Stimulated activated CD8-positive, alpha-beta memory T cell treated with anti-CD3 and anti-CD28 coated beads, Interleukin-12 subunit alpha, Interleukin-12 subunit beta, amount 100 ng/mL, for 4 hours (primary cell): ENCODE data around the gene METTL16.

Experiments used
- DNase-seq: peaks from one replicate; pipeline ENCODE4 v3.0.0-alpha.2; 2020; ENCODE audit warnings: low read depth

Gene METTL16

DNA sequence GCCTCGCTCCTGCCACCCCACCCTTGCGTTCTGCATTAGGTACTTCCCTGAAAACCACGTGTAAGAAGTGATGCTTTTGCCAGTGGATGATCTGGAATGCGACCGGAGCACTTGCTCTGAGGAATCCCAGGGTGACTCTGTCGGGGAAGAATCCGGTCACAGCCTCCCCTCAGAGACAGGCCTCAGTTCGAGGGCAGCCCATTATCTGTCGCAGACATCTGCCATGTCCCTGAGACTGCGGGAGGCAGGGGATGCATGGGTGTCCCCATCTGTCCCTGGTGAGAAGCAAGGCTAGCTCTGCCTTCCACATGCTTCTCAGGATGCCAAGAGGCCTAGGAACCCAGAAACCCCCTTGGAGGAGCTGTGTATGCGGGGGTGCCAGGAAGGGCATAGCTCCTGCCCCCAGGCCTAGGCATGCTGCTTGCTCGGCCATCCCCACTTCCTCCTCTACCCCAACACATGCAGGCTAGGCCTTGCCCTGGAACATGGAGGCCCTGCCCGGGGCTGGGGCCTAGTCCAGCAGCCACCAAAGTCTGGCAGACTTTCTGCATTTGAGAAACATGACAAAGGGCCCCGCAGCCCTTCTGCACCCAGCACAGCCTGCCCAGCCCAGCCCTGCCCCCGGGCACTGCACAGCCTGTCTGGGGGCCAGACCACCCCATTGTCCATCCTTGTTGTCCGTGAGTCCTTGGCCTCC lies 131.3 kb downstream of the METTL16 start:
- DNase-seq = no peak

DNA sequence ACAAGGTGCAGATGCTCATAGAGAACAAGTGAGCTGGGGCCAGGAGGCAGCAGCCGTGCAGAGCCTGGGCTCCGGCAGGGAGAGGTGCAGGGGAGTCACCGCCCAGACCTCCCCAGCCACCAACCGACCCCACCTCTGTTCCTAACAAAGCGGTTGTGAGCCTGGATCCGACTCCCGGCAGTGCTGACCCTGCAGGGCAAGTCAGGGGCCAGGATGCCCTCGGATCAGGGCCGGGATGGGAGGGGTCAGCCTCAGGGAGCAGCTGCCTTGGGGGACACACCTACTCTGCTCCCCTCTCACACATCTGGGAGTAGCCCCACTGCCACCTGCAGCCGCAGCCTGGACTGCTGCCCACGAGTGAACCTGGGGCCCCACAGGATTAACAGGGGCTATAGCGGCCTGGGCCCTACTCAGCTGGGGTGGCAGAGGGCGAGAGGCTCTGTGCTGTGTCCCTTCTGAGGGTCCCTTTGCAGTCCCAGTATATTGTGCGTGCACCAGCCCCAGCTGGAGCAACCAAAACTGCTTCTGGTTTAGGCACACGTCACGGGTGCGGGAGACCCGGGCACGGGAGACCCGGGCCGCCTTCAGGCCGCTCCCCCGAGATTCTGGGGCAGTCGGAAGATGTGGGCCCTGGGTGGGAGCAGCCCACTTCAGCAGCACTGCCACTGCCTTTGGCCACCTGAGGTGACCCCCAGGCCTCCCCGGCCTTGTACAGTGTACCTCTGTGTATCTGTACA lies 132.0 kb downstream of the METTL16 start:
- DNase-seq = no peak

DNA sequence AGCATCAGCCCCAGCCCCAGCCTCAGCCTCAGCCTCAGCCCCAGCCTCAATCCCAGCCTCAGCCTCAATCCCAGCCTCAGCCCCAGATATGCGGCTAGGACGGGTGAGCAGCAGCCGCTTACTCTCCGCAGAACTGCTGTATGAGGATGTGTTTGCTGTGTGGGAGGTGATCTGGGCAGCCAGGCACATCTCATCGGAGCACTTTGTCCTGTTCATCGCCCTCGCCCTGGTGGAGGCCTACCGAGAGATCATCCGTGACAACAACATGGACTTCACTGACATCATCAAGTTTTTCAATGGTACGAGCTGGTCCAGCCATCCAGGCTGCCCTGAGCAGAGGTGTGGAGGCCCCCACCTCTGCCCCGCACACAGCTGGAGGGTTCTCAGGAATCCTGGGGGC lies 132.8 kb downstream of the METTL16 start:
- no peak for DNase-seq

DNA sequence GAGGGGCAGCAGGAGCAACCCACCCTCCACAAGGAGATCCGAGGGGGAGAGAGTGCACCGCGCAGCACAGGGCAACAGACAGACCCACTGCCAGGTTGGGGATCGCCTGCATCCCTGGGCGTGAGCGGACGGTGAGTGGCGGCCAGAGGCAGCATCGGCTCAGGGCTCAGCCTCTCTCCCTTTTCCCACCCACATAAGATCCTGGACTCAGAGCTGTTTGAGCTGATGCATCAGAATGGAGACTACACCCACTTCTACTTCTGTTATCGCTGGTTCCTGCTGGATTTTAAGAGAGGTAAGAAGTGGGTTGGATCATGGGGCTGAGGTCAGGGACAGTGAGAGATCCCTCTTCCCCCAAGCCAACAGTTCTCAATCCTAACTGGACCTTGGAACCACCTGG lies 134.0 kb downstream of the METTL16 start:
- DNase-seq = no peak

DNA sequence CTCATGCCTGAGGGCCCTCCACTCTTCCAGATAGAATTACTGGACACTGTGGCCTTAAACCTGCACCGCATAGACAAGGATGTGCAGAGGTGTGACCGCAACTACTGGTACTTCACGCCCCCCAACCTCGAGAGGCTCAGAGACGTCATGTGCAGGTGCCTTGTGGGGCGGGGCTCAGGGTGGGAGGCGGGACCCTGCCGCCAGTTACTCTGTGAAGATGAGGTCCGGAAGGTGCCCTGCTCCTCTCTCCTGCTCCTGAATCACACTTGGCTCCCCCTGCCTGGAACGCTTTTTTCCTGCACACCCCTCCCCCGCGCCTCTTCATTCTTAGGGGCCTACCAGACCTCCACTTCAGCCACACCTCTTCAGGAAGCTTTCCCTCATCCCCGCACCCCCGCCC lies 135.6 kb downstream of the METTL16 start:
- DNase-seq = no peak

DNA sequence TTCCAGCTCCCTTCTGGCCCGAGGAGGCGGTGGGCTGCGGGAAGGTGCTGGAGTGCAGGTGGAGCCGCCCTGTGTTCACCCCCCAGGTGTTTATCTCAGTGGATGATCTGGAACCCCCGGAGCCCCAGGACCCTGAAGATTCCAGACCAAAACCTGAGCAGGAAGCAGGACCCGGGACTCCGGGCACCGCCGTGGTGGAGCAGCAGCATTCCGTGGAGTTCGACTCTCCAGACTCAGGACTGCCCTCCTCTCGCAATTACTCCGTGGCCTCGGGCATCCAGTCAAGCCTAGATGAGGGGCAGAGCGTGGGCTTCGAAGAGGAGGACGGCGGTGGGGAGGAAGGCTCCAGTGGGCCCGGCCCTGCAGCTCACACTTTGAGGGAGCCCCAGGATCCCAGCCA lies 136.3 kb downstream of the METTL16 start:
- no peak for DNase-seq

DNA sequence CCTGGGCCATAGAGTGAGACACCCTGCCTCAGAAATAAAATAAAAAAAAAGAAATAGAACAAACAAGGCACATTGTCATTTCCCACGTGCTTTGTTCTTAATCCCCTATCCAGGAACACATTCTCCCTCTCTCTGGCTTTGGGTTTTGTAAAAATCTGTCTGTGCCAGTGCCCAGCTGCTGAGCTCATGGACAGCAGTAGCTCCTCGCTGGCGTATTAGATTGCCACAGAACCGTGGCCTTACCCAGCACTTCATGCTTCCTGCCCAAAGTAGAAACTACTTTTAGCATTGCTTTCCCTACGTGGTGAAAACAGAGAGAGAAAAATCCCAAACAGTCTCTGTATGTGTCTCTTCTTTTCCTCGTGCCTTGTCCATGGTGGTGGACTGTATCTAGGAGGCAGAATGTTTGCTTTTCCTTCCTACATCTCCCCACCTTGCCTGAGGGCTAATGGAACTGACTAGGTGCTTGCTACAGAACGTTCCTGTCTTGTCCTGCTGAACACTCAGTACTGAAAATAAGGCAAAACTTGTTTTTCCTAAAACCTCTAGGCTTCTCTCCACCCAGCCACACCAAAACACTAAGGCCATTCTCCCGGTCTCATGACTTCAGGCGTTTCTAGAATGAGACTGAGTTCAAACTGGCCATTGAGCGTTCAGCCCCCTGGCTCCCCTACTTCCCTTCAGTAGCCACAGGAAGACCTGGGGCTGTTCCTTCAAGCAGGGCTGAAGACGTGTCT lies 137.0 kb downstream of the METTL16 start:
- no peak for DNase-seq

DNA sequence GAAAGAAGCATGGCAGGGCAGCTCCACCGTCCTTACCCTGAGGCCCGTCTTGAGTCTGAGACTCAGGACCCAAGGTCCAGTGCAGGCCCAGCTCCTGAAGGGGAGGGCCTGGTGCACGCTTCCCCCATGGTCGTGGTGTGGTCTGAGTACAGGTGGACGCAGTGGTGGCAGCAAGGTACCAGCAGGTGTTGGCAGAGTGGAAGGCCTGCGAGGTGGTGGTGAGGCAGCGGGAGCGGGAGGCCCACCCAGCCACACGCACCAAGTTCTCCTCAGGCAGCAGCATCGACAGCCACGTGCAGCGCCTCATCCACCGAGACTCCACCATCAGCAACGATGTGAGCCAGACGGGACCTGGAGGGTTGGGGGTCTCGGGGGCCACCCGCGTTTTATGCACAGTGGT lies 138.5 kb downstream of the METTL16 start:
- no peak for DNase-seq

DNA sequence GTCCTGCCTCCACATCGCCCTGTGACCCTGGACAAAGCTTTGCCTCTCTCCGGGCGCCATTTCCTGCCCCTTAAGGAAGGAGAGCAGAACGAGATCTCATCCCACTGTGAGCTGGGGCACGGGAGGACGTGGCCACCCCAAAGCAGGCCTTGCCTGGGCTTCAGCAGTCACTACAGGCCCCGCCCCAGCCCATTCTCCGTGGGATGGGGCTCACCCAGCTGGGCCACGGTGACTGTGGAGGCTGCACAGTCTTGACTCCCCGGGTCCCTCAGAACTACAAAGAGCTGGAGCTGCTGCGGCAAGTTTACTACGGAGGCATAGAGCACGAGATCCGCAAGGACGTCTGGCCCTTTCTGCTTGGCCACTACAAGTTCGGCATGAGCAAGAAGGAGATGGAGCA lies 139.0 kb downstream of the METTL16 start:
- no peak for DNase-seq

DNA sequence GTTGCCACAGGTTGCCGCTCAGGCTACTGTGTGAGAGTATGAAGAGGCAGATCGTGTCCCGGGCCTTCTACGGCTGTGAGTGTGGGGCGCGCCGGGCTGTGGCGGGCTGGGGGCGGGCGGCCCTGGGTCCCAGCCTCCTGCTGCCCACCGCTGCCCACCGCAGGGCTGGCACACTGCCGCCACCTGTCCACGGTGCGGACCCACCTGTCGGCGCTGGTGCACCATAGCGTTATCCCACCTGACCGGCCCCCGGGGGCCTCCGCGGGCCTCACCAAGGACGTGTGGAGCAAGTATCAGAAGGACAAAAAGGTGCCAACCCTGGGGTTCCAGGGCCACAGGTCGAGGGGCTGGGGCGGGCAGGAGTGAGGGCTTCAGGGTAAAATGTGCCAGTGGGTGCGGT lies 139.5 kb downstream of the METTL16 start:
- no peak for DNase-seq

DNA sequence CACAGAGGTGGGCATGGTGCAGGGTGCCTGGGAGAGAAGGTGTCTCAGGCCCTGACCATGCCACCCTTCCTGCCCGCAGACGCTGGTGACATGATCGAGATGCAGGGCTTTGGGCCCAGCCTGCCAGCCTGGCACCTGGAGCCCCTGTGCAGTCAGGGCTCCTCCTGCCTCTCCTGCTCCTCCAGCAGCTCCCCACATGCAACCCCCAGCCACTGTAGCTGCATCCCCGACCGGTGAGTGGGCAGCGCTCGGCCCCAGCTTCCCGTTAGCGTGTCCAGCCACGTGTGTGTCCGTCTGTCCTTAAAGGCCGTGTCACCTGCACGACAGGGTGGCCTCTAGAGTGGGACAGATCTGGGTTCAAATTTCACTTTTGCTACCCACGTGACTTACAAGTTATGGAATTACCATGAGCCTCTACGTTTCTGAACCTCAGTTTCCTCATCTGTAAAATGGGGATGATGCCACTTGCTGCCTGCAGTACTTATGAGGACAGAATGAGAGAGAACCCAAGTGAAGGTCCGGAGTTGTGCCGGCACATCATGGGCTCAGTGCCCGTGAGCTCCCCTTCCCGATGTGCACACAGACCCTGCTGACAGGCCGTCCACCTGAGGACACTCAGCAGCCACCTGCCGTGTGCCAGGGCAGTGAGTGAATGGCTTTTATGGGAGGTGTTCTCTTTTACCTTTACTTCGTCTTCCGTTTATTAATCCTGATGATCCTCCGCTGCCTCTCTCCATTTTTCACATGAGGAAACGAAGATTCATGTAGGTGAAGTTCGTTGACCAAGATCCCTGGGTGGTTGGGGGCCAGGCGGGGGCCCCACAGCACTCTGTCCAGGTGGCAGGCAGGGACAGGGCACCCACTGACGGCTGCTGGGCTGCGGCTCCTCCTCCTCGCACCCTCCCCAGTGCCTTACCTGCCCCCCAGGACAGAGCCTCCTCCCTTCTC lies 140.2 kb downstream of the METTL16 start:
- DNase-seq = no peak

DNA sequence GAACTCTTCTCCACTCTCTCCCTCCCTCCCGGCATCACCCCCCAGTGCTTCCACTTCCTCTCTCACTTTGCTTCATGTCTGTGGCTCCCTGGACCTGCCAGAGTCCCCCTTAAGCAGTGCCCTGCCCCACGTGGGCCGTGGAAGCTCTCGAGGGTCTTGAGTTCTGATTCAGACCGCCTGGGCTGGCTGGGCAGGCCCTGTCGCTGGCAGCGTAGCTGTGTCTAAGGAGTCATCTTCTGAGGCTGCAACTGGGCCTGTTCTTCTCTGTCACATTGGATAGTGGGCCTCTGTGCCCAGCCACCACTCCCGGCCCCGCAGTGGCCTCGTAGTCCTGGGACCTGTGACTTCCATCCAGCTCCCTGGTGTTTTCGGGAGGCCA lies 141.5 kb downstream of the METTL16 start:
- no peak for DNase-seq

DNA sequence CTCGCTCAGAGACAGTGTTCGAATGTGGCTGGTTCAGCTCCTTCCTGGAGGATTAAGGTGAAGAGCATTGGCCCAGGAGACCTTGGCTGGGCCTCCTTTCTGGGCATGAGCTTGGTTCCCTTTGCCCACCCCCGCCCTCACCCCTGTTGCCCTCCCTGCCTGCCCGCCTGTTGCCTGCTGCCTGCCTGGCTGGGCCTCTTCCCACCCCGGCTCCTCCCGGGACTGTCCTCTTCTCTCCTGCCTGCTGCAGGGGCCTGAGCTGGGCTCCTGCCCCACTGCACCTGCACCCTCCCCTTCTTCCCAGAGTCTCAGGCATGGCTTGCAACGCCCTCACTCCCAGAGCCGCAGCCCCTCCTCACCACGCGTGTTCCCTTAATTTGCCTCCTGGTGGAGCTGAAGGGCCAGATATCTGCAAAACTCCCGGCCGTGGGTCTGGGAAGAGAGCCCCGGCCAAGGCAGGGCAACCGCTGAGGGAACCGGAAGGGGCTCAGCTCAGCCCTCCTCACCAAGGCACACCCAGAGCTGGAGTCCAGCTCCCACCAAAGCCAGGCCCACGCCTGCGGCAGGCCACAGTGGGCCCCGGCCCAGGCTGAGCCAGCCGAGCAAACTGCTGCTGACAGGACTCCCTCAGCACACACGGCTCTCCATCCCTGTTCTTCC lies 142.0 kb downstream of the METTL16 start:
- DNase-seq = no peak

DNA sequence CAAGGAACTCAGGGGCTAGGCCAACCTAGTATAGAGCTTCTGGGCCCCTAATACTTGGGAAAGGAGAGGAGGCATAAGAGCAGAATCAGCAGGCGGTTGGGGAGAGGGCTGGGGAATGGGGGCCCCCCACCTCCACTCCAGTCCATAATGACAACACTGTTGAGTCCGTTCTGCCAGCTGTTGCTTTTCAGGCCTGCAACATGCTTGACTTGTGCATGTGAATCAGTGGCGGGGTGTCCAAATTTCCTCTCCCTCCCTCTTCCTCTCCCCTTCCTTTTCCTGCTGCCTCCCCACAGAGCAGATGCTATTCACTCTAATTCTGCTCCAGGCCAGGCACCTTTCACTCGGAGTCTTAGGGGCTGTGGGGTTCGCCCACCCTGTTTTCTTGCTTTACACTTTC lies 142.6 kb downstream of the METTL16 start:
- DNase-seq = no peak

DNA sequence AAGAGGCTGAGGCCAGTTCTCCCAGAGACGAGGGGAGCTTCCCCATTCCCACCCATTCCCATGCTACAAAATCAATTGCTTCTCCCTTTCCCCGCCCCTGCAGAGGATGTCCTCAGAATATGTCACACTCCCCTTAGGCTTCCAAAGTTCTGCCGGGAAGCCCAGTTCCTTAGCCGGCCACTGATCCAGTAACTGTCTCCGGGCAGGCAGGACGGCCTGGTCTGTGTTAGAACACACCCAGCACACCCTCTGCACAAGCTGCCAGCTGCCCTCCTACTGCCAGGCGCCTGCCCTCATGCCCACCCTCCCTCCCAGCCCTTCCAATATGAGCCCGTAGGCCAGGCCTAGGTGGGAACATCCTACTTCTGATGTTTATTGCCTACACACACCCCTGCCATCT lies 143.3 kb downstream of the METTL16 start:
- no peak for DNase-seq

DNA sequence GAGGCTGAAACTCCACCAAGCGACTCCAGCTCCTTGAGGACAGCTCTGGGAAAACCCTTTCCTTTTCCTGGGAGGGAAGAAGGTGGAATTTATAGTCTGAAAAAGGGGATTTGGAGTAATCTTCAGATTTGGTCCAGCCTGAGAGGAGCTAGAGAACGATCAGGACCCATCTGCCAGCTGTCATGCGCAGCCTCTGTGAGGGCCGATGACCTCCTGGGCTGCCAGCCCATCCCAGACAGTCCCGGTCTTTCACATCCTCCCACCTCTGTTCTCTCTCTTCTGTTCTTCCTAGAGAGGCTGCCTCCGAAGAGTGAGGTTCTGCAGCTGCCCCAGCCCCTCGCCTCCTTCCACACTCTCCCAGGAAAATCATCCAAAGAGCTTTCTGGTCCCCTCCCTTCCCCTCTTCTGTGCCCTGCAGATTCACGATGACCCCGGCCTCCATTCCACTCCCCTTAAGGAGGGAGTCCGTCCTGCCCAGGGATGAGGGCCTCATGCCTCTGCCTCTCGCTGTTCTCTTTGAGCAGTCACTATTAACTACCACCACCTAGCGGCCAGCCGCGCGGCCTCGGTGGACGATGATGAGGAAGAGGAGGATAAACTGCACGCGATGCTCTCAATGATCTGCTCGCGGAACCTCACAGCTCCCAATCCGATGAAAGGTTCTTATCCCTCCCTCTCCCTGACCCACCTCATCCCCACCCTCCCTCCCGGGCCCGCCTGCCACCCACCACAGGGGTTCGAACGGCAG lies 144.8 kb downstream of the METTL16 start:
- no peak for DNase-seq
